ENCODE results near the gene A3GALT2.

- no peak for TF ChIP-seq GATA3 (IDR thresholded peaks at IDR 0.05; ENCODE audit: low read depth, low read length)
- TF ChIP-seq GATA2 (IDR thresholded peaks at IDR 0.05; ENCODE audit: low read depth, low read length) = no peak
These were observed 45.7 kb downstream of the A3GALT2 start for GRCh38 chr1:33275195-33275594.
